ENCODE data around the gene PNP.
"Not testable (repeated sequence)": the region's sequence is repeated elsewhere in the genome, so short reads cannot be mapped to it uniquely, and the experiment has no call there.

Gene PNP

GRCh38 chr14:20469242-20469889, at the start of gene PNP:
PNP (plus strand) TSS chr14:20469406; CDS start chr14:20469525, 119 bp downstream.
- peak; percentile 96 for DNase-seq

GRCh38 chr14:20419419-20419818, 49.8 kb upstream of the PNP start:
- no peak for DNase-seq

GRCh38 chr14:20421267-20421666, 47.9 kb upstream of the PNP start:
- DNase-seq = peak; percentile 48

DNA sequence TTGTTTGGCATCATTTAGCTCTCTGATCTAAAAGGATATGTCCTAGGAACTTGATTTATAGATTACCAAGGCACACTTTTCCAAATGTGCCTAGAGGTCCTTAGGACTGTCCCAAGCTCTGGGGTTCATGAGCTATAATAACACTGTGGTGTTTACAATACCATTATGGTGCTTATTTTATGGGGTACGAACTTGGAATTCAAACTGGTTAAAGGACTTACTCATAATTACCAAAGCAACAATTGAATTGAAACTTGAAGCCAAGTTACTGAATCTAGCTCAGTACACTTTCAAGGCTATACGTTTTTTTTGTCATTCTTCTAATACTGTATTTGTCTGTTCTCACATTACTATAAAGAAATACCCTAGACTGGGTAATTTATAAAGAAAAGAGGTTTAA, 46.3 kb upstream of the PNP start:
- DNase-seq = no peak

DNA sequence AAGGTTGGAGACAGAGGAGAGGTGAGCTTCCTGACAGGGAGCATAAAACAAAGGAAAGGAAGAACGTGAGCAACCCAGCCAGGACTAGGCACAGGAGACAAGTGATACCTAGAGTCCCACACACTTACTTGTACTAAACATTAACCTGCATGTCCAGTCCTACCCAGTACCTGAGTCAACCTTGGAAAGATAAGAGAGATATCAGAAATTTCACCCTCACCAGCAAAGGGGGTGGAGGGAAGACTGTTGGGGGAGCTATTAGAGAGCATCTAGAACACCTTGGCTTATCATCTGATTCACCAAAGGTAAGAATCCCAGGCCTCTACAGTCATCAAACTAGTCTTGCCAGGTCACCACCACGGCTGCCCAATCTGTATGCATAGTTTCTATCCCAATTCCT, 44.4 kb upstream of the PNP start:
- DNase-seq = no peak

- no peak for DNase-seq
These were observed 41.8 kb upstream of the PNP start for GRCh38 chr14:20427231-20428009.

- no peak for DNase-seq
These were observed 41.2 kb upstream of the PNP start for GRCh38 chr14:20428010-20428365.

GRCh38 chr14:20428802-20429201, 40.4 kb upstream of the PNP start:
- no peak for DNase-seq

GRCh38 chr14:20429801-20430669, 39.2 kb upstream of the PNP start:
- DNase-seq = peak; percentile 96

- DNase-seq = no peak
These were observed 34.3 kb upstream of the PNP start for GRCh38 chr14:20434701-20435581.

GRCh38 chr14:20435582-20436362, 33.4 kb upstream of the PNP start, which contains the start of gene KLHL33:
KLHL33 (minus strand) TSS chr14:20436166; CDS start chr14:20435811, 355 bp downstream.
- DNase-seq = no peak

GRCh38 chr14:20436363-20436755, 32.8 kb upstream of the PNP start:
- DNase-seq = no peak

DNA sequence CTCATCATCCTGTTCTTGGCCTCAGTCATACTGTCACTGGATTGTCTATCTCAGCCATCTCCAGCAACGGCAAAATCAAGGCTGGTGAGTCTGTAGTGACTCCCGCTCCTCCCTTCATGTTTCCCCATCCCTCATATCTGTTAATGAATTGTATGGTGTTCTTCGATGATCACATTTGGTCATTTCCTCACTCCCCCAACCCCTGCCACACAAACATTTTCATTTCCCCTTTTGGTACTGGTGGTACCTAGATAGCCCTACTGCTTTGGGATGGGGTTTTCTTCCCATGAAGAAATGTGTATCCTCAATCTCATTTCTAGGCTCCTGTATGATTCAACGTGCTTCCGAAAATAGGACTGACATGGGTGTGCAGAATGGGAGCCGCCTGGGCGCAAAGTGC, 30.5 kb upstream of the PNP start:
- no peak for DNase-seq

DNA sequence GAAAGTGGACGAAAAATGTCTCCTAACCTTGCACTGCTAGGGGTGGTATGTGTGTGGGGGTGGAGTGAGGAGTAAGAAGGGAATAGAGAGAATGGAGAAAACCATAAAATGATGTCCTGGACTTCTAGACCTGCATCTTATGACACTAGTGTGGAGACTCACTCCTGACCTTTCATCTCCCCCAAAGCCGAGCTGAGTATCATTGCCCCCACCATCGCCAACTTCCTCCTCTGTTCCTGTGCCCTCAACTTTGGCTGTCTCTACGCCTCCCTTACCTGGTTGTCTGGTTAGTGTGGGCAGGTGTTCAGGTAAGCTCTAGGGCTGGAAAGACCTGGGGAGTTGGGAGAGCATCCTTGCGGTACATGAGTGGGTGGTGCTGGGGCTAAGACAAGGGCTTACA, 28.7 kb upstream of the PNP start:
- DNase-seq = no peak

DNA sequence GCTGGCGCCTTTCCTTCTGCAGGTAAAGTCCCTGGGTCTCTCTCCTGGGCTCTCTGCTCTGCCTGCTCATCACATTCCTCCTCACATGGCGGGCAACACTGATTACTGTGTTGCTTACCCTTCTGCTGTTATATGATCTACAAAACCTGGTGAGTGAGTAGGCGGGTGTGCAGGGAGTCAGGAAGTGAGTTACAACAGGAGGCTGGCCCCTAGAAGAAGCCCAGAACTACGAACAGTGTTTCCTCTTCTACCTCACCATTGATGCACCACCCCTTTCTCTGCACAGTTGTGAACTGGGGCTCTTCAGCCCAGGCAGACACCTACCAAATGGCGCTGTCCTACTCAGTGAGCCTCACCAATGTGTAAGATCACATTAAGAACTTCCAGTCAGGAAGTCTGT, 28.3 kb upstream of the PNP start:
- DNase-seq = no peak

DNA sequence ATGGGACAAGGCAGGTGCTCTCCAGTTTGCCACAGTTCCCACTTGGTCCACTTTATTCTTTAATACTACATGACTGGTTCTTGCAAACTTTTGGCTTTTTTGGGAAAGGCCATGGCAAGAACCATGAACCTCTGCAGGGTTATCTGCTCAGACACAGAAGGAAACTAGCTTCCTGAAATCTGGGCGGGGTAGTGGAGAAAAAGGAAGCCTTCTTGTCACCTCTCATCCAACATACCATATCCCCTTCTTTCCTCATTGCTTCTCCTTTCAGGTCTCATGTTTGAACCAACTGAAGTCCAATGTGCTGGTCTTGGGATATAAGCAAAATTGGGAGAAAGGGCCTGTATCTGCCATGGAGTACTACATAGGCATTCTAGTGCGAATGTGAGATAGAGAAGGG, 27.7 kb upstream of the PNP start:
- DNase-seq = no peak

GRCh38 chr14:20443650-20444049, 25.6 kb upstream of the PNP start:
- DNase-seq = not testable (repeated sequence)

DNA sequence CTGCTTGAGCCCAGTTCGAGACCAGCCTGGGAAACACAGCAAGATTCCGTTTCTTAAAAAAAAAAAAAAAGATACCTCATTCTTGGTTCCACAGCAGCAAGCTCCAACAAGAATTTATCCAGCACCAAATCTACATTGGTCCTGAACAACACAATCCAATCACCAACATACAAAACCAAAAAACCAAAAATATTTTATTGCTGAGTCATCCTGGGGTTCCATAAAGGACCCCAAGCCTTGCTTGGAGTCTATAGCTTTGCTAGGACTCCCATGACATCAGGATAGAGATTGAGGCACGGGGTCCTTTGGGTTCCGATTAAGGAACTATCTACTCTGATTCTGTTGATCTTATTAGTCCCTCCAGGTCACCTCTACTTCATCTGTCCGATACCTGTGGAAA, 22.3 kb upstream of the PNP start:
- no peak for DNase-seq

GRCh38 chr14:20452831-20453230, 16.4 kb upstream of the PNP start:
- DNase-seq = not testable (repeated sequence)

DNA sequence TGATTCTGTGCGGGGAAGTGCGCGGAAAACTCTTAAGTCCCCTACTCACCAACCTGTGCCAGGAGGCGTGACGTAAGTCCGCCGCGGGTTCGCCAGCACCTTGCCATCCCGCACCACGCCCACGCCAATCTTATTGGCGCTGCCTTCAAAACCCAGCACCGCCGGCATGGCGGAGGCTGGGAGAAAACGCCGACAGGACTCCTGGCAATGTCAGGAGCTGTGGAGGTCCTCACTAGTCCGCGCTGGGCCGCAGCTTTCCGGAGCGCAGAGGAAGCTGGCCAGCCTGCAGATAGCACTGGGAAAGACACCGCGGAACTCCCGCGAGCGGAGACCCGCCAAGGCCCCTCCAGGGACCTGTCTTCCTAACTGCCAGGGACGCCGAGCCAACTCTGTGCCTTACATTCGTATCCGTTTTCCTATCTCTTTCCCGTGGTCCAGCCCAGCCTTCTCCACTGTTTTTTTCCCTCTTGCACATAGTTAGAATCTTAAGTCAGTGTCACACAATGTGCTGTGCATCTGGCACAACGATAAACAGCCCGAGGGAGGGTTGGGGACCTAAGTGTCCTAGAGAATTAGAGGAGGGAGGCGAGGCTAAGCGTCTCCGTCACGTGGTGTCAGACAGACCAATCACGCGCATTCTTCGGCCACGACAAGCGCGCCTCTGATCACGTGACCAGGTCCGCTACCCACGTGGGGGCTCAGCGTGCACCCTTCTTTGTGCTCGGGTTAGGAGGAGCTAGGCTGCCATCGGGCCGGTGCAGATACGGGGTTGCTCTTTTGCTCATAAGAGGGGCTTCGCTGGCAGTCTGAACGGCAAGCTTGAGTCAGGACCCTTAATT, 14.5 kb upstream of the PNP start, which contains the start of the genes APEX1 and OSGEP:
Gene APEX1 (plus strand): TSS at position 711 of the 839 bp plus-strand sequence. CDS start 420 bp downstream, outside the sequence.
Gene OSGEP (minus strand): TSS at position 297 of the 839 bp plus-strand sequence. CDS start 129 bp downstream, at position 168.
- peak; percentile 100 for DNase-seq
